GM23248 (cell line): ENCODE results near the gene KATNBL1. TPM values are rescaled to one million over a fixed set of nuclear protein-coding genes. Genes with fewer than 3 reads are reported as not detected.
"Not testable (repeated sequence)": the region's sequence is repeated elsewhere in the genome, so short reads cannot be mapped to it uniquely, and the experiment has no call there.

Experiments used
- DNase-seq: peaks from one replicate; pipeline ENCODE4 v3.0.0-alpha.2; 2015
- H2AFZ ChIP-seq: fragments of 200-600 bp; sonication (generic); 2 replicates; pipeline ENCODE4 v1.6.1; 2016; ENCODE audit warnings: antibody characterized with exemption
- H3F3A ChIP-seq: fragments of 200-600 bp; sonication (generic); 2 replicates; pipeline ENCODE4 v1.6.1; 2016; ENCODE audit warnings: mild to moderate bottlenecking, antibody characterized with exemption, mixed run types; ENCODE audit not compliant: insufficient read depth
- H3K27ac ChIP-seq: fragments of 200-600 bp; sonication (generic); 2 replicates; pipeline ENCODE4 v1.5.1; 2016; ENCODE audit warnings: mild to moderate bottlenecking
- H3K27me3 ChIP-seq: fragments of 200-600 bp; sonication (generic); replicated peaks from 2 replicates; pipeline ENCODE4 v1.6.1; 2016; ENCODE audit warnings: mild to moderate bottlenecking; ENCODE audit not compliant: insufficient read depth
- H3K36me3 ChIP-seq: fragments of 200-600 bp; sonication (generic); 2 replicates; pipeline ENCODE4 v1.6.1; 2016; ENCODE audit warnings: low read depth, mild to moderate bottlenecking
- H3K4me1 ChIP-seq: fragments of 200-600 bp; sonication (generic); 2 replicates; pipeline ENCODE4 v1.6.1; 2016; ENCODE audit warnings: mild to moderate bottlenecking; ENCODE audit not compliant: insufficient read depth
- H3K4me2 ChIP-seq: fragments of 200-600 bp; sonication (generic); one replicate; pipeline ENCODE4 v1.6.1; 2016; ENCODE audit warnings: mild to moderate bottlenecking; ENCODE audit not compliant: unreplicated experiment
- H3K4me3 ChIP-seq: fragments of 200-600 bp; sonication (generic); 2 replicates; pipeline ENCODE4 v1.5.1; 2016; ENCODE audit warnings: mild to moderate bottlenecking
- H3K79me2 ChIP-seq: fragments of 200-600 bp; sonication (generic); 2 replicates; pipeline ENCODE4 v1.6.1; 2016; ENCODE audit warnings: mild to moderate bottlenecking; ENCODE audit not compliant: insufficient read depth
- H3K9ac ChIP-seq: fragments of 200-600 bp; sonication (generic); 2 replicates; pipeline ENCODE4 v1.6.1; 2016; ENCODE audit warnings: mild to moderate bottlenecking
- H3K9me2 ChIP-seq: fragments of 200-600 bp; sonication (generic); 2 replicates; pipeline ENCODE4 v1.6.1; 2016; ENCODE audit warnings: mixed run types, mild to moderate bottlenecking, moderate library complexity; ENCODE audit not compliant: insufficient read depth
- H3K9me3 ChIP-seq: fragments of 200-600 bp; sonication (generic); one replicate; pipeline ENCODE4 v1.6.1; 2017; ENCODE audit warnings: low read depth
- H4K20me1 ChIP-seq: fragments of 200-600 bp; sonication (generic); 2 replicates; pipeline ENCODE4 v1.6.0; 2016; ENCODE audit not compliant: insufficient read depth
- EZH2 ChIP-seq: fragments of 200-600 bp; sonication (generic); IDR thresholded peaks from 2 replicates; pipeline ENCODE4 v1.6.1; 2018; ENCODE audit warnings: antibody characterized with exemption, mild to moderate bottlenecking; ENCODE audit not compliant: insufficient read depth, poor library complexity, severe bottlenecking
- EZH2phosphoT487 ChIP-seq: fragments of 200-600 bp; sonication (generic); IDR thresholded peaks from 2 replicates; pipeline ENCODE4 v1.6.1; 2018; ENCODE audit warnings: antibody characterized with exemption, moderate library complexity, mild to moderate bottlenecking, low read depth; ENCODE audit not compliant: insufficient read depth
- WGBS, 2 experiments: methylation state at CpG; one replicate each; pipeline ENCODE4 v1.1.6; 2015 to 2017; ENCODE audit warnings: low lambda C conversion rate in 2 of 2, low coverage in 1 of 2; ENCODE audit errors: missing lambda C conversion rate in 2 of 2; 5-methylcytosine and 5-hydroxymethylcytosine counted together
- in situ Hi-C: fragments of 300-500 bp; cut with MboI; formaldehyde crosslinking; loops from 2 replicates; pipeline ENCODE4 v1.15.0; 2020
- polyA plus RNA-seq: library from polyadenylated mRNA; unstranded; fragments of >200 nt; fragmentation: Nextera tagmentation; extraction: Ambion mirVana; gene quantifications from 2 replicates; pipeline ENCODE4 v1.2.1, GENCODE V29; 2016
- total RNA-seq: library from RNA; depleted of rRNA; stranded (reverse); fragments of >200 nt; shearing (Covaris generic); gene quantifications from 2 replicates; pipeline ENCODE4 v1.2.3, GENCODE V29; 2014

Gene KATNBL1
- total and polyA plus RNA-seq, 2 experiments from 2014 or later: 39.3 to 51.9 TPM

DNA sequence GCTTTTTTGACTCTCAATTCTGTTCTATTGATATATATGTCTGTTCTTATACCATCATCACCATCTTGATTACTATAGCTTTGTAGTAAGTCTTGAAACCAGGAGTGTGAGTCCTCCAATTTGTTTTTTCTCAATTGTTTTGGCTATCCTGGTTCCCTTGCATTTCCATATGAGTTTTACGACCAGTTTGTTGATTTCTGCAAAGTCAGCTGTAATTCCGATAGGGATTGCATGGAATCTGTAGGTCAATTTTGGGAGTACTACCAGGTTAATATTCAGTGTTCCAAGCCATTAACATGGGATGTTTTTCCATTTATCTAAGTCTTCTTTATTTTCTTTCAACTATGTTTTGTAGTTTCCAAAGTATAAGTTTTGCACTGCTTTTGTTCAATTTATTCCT, 81.0 kb downstream of the KATNBL1 start:
- Histone ChIP-seq H2AFZ (no peak overlapping the region), H3K79me2 (no peaks in the 10 kb centered on the region), H3K27me3 (no peaks in the 10 kb centered on the region), H3K4me3 (no peak overlapping the region), H3K27ac (no peak overlapping the region), H3K36me3 (0 out of 2 replicates have a peak, but pooled peaks cover 11% of the 10 kb centered on the region), H3K9me3 (no peaks in the 10 kb centered on the region), H3K9ac (no peak overlapping the region), H3F3A (peaks cover 8% of the 10 kb centered on the region; the same call in 1 of the 2 replicates), H3K4me2 (no peak overlapping the region), H3K9me2 (no peaks in the 10 kb centered on the region), H4K20me1 (no peaks in the 10 kb centered on the region), H3K4me1 (no peaks in the 10 kb centered on the region)
- TF ChIP-seq EZH2phosphoT487: no peak
- DNase-seq: no peak
- in situ Hi-C loops: no loop called here
- 48 to 50% methylated on average over 2 of the region's 2 CpGs for WGBS, 2 experiments

GRCh38 chr15:34126522-34126921, 83.4 kb downstream of the KATNBL1 start:
- Histone ChIP-seq H3K27ac (no peak overlapping the region), H3K4me1 (peaks cover 6% of the 10 kb centered on the region; the same call in 1 of the 2 replicates), H4K20me1 (no peaks in the 10 kb centered on the region), H3K9me3 (no peaks in the 10 kb centered on the region), H3K79me2 (no peaks in the 10 kb centered on the region), H3K9me2 (no peaks in the 10 kb centered on the region), H3F3A (peaks cover 24% of the 10 kb centered on the region), H2AFZ (no peak overlapping the region), H3K9ac (no peak overlapping the region), H3K4me3 (no peak overlapping the region), H3K27me3 (no peaks in the 10 kb centered on the region), H3K36me3 (no peaks in the 10 kb centered on the region), H3K4me2 (no peak overlapping the region)
- in situ Hi-C loops: no loop called here
- no peak for DNase-seq
- no peak for TF ChIP-seq EZH2phosphoT487
- no peak for TF ChIP-seq EZH2

- no peaks in the 10 kb centered on the region for H3K36me3 ChIP-seq
- DNase-seq: no peak
- H3K9me2 ChIP-seq: no peaks in the 10 kb centered on the region
- peaks cover 24% of the 10 kb centered on the region for H3F3A ChIP-seq
- H3K4me1 ChIP-seq: peaks cover 6% of the 10 kb centered on the region; the same call in 1 of the 2 replicates
- TF ChIP-seq EZH2phosphoT487: no peak
- no peak for TF ChIP-seq EZH2
- H3K4me3 ChIP-seq: no peak overlapping the region
- H3K27me3 ChIP-seq: no peaks in the 10 kb centered on the region
- no peaks in the 10 kb centered on the region for H4K20me1 ChIP-seq
- in situ Hi-C loops: no loop called here
- H3K4me2 ChIP-seq: no peak overlapping the region
- H3K27ac ChIP-seq: no peak overlapping the region
- no peaks in the 10 kb centered on the region for H3K9me3 ChIP-seq
- no peak overlapping the region for H3K9ac ChIP-seq
- H3K79me2 ChIP-seq: no peaks in the 10 kb centered on the region
- H2AFZ ChIP-seq: no peak overlapping the region
- WGBS, 2 experiments: 90 to 94% methylated on average over 1 of the region's 1 CpG
These were observed 84.0 kb downstream of the KATNBL1 start for GRCh38 chr15:34125945-34126344.

- Histone ChIP-seq H3K27ac (no peak overlapping the region), H3K9me3 (no peaks in the 10 kb centered on the region), H3K9me2 (no peaks in the 10 kb centered on the region), H4K20me1 (no peaks in the 10 kb centered on the region), H3K4me2 (no peak overlapping the region), H3K79me2 (no peaks in the 10 kb centered on the region), H3K27me3 (no peaks in the 10 kb centered on the region), H3K9ac (no peak overlapping the region), H3K36me3 (no peaks in the 10 kb centered on the region), H3K4me3 (no peak overlapping the region), H3K4me1 (peaks cover 6% of the 10 kb centered on the region; the same call in 1 of the 2 replicates), H3F3A (peaks cover 24% of the 10 kb centered on the region), H2AFZ (no peak overlapping the region)
- DNase-seq: no peak
- 86 to 87% methylated on average over 4 of the region's 4 CpGs for WGBS, 2 experiments
- TF ChIP-seq EZH2: no peak
- no peak for TF ChIP-seq EZH2phosphoT487
- in situ Hi-C loops: loop anchor here (25.0 kb wide), 1 partner anchor 238 kb away; the partner anchor contains the start of gene LPCAT4
These were observed 85.2 kb downstream of the KATNBL1 start for GRCh38 chr15:34124651-34125050.

DNA sequence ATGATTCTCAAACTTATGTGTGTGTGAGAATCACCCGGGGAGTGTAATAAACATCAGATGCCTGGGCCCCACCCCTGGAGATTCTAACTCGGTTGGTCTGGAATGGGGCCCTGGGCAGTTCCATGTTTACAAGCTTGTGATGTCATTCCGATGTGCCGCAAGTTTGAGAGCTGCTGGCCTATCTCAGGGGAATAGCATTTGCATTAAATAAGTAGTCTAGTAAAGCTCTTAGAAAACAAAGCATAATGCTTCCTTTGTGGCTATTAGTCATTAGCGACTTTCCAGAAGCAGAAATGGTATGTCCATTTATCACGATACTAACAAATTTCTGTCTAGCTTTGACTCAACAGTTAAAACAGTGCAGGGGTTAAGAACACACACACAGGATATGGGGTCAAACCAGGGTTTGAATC, 87.1 kb downstream of the KATNBL1 start:
- in situ Hi-C loops: loop anchor here (25.0 kb wide), 1 partner anchor 240 kb away; the partner anchor contains the start of gene LPCAT4
- Histone ChIP-seq H3K9me3 (no peaks in the 10 kb centered on the region), H3K36me3 (no peaks in the 10 kb centered on the region), H2AFZ (peak overlapping the region; percentile 21; the same call in 1 of the 2 replicates), H3F3A (peaks cover 24% of the 10 kb centered on the region), H3K4me1 (peaks cover 6% of the 10 kb centered on the region; the same call in 1 of the 2 replicates), H3K4me2 (peak overlapping the region; percentile 24), H3K4me3 (0 out of 2 replicates have a peak overlapping the region, but pooled peaks have one; percentile 4), H3K79me2 (no peaks in the 10 kb centered on the region), H3K9ac (peak overlapping the region; percentile 27), H3K27me3 (no peaks in the 10 kb centered on the region), H3K9me2 (no peaks in the 10 kb centered on the region), H3K27ac (peak overlapping the region; percentile 62), H4K20me1 (no peaks in the 10 kb centered on the region)
- 8 to 9% methylated on average over 6 of the region's 6 CpGs for WGBS, 2 experiments
- TF ChIP-seq EZH2 (no peak), EZH2phosphoT487 (no peak)
- DNase-seq: peak; percentile 94

DNA sequence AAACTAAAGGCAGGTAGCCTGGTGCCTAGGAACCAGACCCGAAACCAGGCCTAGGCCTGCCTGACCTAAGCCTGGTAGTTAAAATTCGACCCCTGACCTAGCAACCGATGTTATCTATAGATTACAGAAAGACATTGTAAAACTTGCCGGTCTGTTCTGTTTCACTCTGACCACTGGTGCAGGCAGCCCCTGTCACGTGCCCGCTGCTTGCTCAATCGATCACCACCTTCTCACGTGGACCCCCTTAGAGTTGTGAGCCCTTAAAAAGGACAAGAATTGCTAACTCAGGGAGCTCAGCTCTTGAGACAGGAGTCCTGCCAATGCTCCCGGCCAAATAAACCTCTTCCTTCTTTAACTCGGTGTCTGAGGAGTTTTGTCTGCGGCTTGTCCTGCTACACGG, 88.1 kb downstream of the KATNBL1 start:
- H3K4me3 ChIP-seq, H3K27me3 ChIP-seq, H3K9me2 ChIP-seq, H3K36me3 ChIP-seq, H3K4me1 ChIP-seq, H3K79me2 ChIP-seq, H3K9ac ChIP-seq, H4K20me1 ChIP-seq, H3K9me3 ChIP-seq, H3K27ac ChIP-seq, H2AFZ ChIP-seq, H3K4me2 ChIP-seq, DNase-seq: not testable (repeated sequence)
- peaks cover 24% of the 10 kb centered on the region for H3F3A ChIP-seq
- 56 to 63% methylated on average over 12 of the region's 12 CpGs for WGBS, 2 experiments
- in situ Hi-C loops: loop anchor here (25.0 kb wide), 1 partner anchor 241 kb away; the partner anchor contains the start of gene LPCAT4

- not testable (repeated sequence) for H3K9me3 ChIP-seq, H3K9ac ChIP-seq, H3K36me3 ChIP-seq, H3K9me2 ChIP-seq, H3K27ac ChIP-seq, H3K27me3 ChIP-seq, H4K20me1 ChIP-seq, H3K4me1 ChIP-seq, H3K4me2 ChIP-seq, DNase-seq, H2AFZ ChIP-seq, H3K4me3 ChIP-seq, H3K79me2 ChIP-seq
- in situ Hi-C loops: loop anchor here (25.0 kb wide), 1 partner anchor 242 kb away; the partner anchor contains the start of gene LPCAT4
- 89 to 93% methylated on average over 2 of the region's 2 CpGs for WGBS, 2 experiments
- H3F3A ChIP-seq: peaks cover 24% of the 10 kb centered on the region
These were observed 89.5 kb downstream of the KATNBL1 start for GRCh38 chr15:34120420-34120819.
